Measurements from ENCODE around the gene CA10. TPM values are rescaled to one million over a fixed set of nuclear protein-coding genes. Genes with fewer than 3 reads are reported as not detected.

The CA10 gene
- polyA plus RNA-seq, 1 donor from 2014 or later, result 6.2 TPM

DNA sequence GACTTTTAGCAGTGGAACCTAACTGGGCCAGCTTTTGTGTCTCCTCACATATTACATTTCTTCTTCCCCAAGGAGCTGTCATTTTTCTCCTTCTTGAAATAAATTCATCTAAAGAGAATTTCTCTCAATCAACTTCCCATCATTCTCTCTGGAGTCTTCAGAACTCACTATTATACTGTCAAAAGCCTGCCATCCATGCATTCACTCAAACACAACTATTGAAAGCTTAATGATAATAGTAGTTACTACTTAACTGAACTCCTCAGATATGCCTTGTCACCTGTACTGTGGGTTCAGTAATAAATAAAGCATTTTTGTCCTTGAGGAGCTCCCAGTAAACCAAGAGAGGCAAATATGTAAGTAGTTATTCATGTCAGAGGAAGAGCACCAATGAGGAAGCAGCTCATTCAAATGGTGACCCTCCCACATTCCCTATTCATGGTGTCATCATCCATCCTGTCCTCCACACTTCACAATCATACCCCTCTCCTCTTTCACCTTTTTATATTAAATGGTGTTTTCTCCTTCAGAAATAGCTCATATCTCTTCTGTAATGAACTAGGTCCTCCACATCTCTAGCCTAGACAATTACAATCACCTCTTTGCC lies 162.6 kb downstream of the CA10 start:
- TF ChIP-seq REST (IDR thresholded peaks at IDR 0.05; ENCODE audit: borderline replicate concordance) (no peak), MXI1 (conservative IDR thresholded peaks at IDR 0.05; ENCODE audit: poor library complexity, severe bottlenecking) (peak; percentile 45), TAF1 (IDR thresholded peaks at IDR 0.05; ENCODE audit: low read depth) (no peak), POLR2AphosphoS5 (IDR thresholded peaks at IDR 0.05) (peak; percentile 95), EP300 (conservative IDR thresholded peaks at IDR 0.05; ENCODE audit: poor library complexity, severe bottlenecking) (peak; percentile 100), CTCF (IDR thresholded peaks at IDR 0.05; ENCODE audit: poor library complexity, severe bottlenecking) (no peak), EZH2 (IDR thresholded peaks at IDR 0.05; ENCODE audit: borderline replicate concordance, insufficient read depth, low read length, poor library complexity, severe bottlenecking) (no peak), RAD21 (conservative IDR thresholded peaks at IDR 0.05) (no peak), SMC3 (conservative IDR thresholded peaks at IDR 0.05; ENCODE audit: poor library complexity) (no peak)
- no peaks in the 10 kb centered on the region for H3K9me3 ChIP-seq (ENCODE audit: low read length)
- no peaks in the 10 kb centered on the region for H3K9me2 ChIP-seq (ENCODE audit: insufficient read depth, low read length)
- no peak overlapping the region for H3K4me3 ChIP-seq (ENCODE audit: low read length)
- H3K36me3 ChIP-seq (ENCODE audit: insufficient read depth, low read length), result no peaks in the 10 kb centered on the region
- peak overlapping the region; percentile 14 for H3K9ac ChIP-seq (ENCODE audit: low read length)
- no peaks in the 10 kb centered on the region for H4K20me1 ChIP-seq (ENCODE audit: insufficient read depth)
- H3K79me2 ChIP-seq (replicated peaks; ENCODE audit: insufficient read depth, low read length), result no peaks in the 10 kb centered on the region
- H2AFZ ChIP-seq (ENCODE audit: low read depth, low read length), result no peak overlapping the region
- no peak overlapping the region for H3K4me2 ChIP-seq (ENCODE audit: low read length)
- H3K27me3 ChIP-seq (ENCODE audit: insufficient read depth, low read depth, low read length), result no peaks in the 10 kb centered on the region
- peak overlapping the region; percentile 79 for H3K27ac ChIP-seq (ENCODE audit: low read length)
- H3F3A ChIP-seq (ENCODE audit: insufficient read depth, low read length, poor library complexity, severe bottlenecking), result no peaks in the 10 kb centered on the region

DNA sequence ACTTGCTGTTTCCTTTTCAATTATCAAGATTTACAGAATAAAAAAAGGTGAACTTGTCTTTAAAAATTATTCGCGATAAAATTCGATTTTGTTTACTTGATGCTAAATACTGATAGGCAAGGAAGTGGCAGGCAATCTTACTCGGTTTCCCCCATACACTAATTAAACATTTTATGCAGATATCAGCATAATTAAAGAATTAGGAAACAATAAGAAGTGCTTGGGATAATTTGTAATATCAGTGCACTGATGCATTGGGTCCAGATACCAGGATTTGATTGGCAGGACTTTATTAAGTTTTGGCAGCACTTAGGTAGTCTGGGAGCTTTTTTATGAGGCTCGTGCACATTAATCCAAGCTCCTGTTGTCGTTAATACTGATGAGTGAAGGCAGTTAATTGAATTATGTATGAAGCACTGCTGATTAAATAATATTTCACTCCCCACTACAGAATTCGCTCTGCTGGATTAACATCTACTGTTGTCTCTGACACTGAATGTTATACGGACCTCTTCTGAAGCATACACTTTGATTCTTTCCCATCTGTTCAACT lies 165.6 kb downstream of the CA10 start:
- H3K9me2 ChIP-seq (ENCODE audit: insufficient read depth, low read length), result no peaks in the 10 kb centered on the region
- no peak overlapping the region for H3K4me3 ChIP-seq (ENCODE audit: low read length)
- no peak overlapping the region for H3K27ac ChIP-seq (ENCODE audit: low read length)
- no peak overlapping the region for H3K9ac ChIP-seq (ENCODE audit: low read length)
- no peaks in the 10 kb centered on the region for H3K27me3 ChIP-seq (ENCODE audit: insufficient read depth, low read depth, low read length)
- no peak overlapping the region for H2AFZ ChIP-seq (ENCODE audit: low read depth, low read length)
- H3K4me2 ChIP-seq (ENCODE audit: low read length), result no peak overlapping the region
- no peaks in the 10 kb centered on the region for H4K20me1 ChIP-seq (ENCODE audit: insufficient read depth)
- no peaks in the 10 kb centered on the region for H3K9me3 ChIP-seq (ENCODE audit: low read length)
- H3F3A ChIP-seq (ENCODE audit: insufficient read depth, low read length, poor library complexity, severe bottlenecking), result no peaks in the 10 kb centered on the region
- H3K79me2 ChIP-seq (replicated peaks; ENCODE audit: insufficient read depth, low read length), result no peaks in the 10 kb centered on the region
- no peak for TF ChIP-seq RAD21 (conservative IDR thresholded peaks at IDR 0.05)
- no peak for TF ChIP-seq REST (IDR thresholded peaks at IDR 0.05; ENCODE audit: borderline replicate concordance)
- no peak for TF ChIP-seq CTCF (IDR thresholded peaks at IDR 0.05; ENCODE audit: poor library complexity, severe bottlenecking)
- no peak for TF ChIP-seq MXI1 (conservative IDR thresholded peaks at IDR 0.05; ENCODE audit: poor library complexity, severe bottlenecking)
- TF ChIP-seq EP300 (conservative IDR thresholded peaks at IDR 0.05; ENCODE audit: poor library complexity, severe bottlenecking), result no peak
- no peak for TF ChIP-seq EZH2 (IDR thresholded peaks at IDR 0.05; ENCODE audit: borderline replicate concordance, insufficient read depth, low read length, poor library complexity, severe bottlenecking)
- no peak for TF ChIP-seq POLR2AphosphoS5 (IDR thresholded peaks at IDR 0.05)
- TF ChIP-seq SMC3 (conservative IDR thresholded peaks at IDR 0.05; ENCODE audit: poor library complexity), result no peak
- no peak for TF ChIP-seq TAF1 (IDR thresholded peaks at IDR 0.05; ENCODE audit: low read depth)
- H3K36me3 ChIP-seq (ENCODE audit: insufficient read depth, low read length), result no peaks in the 10 kb centered on the region
